22Rv1 (cell line): ENCODE data around the gene WWOX.
"Not testable (repeated sequence)": the region's sequence is repeated elsewhere in the genome, so short reads cannot be mapped to it uniquely, and the experiment has no call there.

Experiments
- H3K27ac ChIP-seq: fragments of 450-650 bp; 2 replicates; pipeline ENCODE4 v1.5.1; 2017
- ZFX ChIP-seq: fragments of 450-650 bp; IDR thresholded peaks from 2 replicates; pipeline ENCODE4 v1.6.1; 2017; ENCODE audit warnings: antibody characterized with exemption, borderline replicate concordance
- TF ChIP-seq, protein P1 (sequence below): fragments of 450-650 bp; IDR thresholded peaks from 2 replicates; pipeline ENCODE4 v1.5.1; 2017; ENCODE audit warnings: mild to moderate bottlenecking

Gene WWOX

DNA sequence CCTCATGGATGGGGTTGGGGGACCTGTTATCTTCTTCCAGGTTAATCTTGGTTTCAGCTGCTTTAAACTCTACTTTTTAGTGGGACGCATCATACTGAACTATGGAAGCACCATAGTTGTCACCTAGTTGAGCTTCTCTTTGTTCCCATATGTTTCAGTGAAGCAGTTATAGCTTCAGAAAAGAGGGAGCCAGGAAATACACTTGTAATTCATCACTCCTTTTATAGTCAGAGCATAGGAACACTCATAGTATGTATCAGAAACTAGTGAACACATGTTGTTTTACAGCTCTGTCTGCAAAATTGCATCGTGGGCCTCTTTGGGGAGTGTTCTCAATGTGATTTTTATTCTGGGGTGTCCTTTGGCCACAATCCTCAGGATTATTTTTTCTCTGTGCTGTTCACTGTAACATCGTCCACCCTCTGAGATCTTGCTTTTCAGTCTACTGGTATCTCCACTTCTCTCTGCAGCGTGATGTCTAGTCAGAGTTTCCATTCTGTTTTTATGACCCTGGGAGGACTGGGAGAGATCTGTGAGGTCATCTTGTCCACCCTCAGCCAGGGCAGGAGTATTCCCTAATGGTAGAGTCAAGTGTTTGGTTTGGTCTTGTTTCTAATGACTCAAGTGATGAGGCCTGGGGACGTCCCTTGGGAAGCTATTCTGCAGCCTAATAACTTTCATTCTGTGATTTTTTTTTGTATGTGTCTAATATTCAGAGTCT is 585.4 kb downstream of the WWOX start:
- no peak overlapping the region for H3K27ac ChIP-seq
- TF ChIP-seq, protein P1, sequence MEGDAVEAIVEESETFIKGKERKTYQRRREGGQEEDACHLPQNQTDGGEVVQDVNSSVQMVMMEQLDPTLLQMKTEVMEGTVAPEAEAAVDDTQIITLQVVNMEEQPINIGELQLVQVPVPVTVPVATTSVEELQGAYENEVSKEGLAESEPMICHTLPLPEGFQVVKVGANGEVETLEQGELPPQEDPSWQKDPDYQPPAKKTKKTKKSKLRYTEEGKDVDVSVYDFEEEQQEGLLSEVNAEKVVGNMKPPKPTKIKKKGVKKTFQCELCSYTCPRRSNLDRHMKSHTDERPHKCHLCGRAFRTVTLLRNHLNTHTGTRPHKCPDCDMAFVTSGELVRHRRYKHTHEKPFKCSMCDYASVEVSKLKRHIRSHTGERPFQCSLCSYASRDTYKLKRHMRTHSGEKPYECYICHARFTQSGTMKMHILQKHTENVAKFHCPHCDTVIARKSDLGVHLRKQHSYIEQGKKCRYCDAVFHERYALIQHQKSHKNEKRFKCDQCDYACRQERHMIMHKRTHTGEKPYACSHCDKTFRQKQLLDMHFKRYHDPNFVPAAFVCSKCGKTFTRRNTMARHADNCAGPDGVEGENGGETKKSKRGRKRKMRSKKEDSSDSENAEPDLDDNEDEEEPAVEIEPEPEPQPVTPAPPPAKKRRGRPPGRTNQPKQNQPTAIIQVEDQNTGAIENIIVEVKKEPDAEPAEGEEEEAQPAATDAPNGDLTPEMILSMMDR = no peak
- no peak for TF ChIP-seq ZFX

DNA sequence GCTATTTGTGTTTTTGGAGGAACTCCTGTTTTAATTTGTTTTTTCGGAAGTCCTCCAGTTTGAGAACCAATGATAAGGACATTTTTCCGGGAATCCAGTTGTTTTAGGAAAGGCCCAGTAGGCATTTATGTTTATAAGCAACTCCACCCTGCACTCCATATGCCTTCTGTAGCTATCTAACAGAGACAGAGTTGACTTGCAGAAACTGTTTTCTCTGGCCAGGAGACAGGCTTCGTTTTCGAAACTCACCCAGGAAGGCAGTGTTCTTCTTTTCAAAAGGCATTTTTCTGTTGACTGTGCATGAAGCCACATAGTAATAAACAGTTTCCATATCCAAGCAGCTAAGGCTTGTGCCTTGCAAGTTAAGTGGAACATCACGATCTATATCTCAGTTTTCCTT is 587.1 kb downstream of the WWOX start:
- no peak for TF ChIP-seq ZFX
- TF ChIP-seq, protein P1 = no peak
- no peak overlapping the region for H3K27ac ChIP-seq

DNA sequence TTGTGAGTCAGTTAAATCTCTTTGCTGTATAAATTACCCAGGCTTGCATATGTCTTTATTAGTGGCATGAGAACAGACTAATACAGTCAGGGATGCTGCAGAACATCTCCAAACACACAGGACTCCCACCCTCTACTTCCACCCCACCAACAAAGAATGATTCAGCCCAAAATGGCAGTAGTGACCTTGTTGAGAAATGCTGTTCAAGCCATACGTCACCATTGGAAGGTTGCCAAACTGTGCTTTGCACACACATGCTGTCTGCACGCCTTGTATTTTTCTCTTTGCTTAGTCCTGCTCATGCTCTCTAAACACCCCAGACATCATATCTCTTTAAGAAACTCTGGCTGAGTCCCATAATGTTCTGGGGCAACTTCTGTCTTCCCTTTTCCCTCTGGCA is 589.6 kb downstream of the WWOX start:
- H3K27ac ChIP-seq = no peak overlapping the region
- TF ChIP-seq, protein P1 = no peak
- TF ChIP-seq ZFX = no peak

DNA sequence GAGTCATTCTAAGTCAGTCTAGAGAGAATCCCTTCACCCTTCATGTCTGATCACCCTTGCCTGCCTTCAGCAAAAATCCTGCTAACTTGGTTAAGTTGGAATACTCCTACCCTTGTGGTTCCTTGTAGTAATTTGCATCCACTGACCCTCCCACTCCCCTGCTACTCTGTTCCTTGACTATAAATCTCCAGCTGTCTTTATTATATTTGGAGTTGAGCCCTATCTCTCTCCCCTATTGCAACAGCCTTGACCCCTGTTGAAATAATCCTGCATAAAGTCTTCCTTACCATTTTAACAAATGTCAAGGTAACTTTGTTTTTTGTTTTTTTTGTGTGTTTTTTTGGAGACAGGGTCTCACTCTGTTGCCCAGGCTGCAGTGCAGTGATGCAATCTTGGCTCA is 590.1 kb downstream of the WWOX start:
- TF ChIP-seq, protein P1 = no peak
- H3K27ac ChIP-seq = no peak overlapping the region

DNA sequence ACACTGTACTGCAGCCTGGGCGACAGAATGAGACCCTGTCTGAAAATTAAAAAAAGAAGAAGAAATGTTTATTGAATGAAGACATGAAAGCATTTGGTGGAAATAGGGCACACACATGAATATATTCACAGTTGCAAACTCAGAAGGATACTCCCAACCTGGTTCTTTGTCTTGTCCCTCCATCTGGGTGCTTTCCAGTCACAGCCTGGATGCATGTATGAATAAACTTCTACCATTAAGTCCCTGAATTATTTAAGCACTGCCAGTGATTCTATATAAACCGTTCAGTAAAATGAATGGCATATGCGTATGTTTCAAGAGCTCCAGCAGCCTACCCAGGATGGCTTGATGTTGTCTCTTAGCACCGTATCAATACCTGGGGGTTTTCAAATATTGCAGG is 591.1 kb downstream of the WWOX start:
- no peak overlapping the region for H3K27ac ChIP-seq
- TF ChIP-seq ZFX = no peak
- TF ChIP-seq, protein P1 = no peak

DNA sequence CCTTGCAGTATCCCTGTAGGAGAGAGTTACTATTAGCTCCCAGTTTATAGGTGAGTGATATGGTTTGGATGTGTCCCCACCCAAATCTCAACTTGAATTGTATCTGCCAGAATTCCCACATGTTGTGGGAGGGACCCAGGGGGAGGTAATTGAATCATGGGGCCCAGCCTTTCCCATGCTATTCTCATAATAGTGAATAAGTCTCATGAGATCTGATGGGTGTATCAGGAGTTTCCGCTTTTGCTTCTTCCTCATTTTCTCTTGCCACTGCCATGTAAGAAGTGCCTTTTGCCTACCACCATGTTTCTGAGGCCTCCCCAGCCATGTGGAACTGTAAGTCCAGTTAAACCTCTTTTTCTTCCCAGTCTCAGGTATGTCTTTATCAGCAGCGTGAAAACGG is 592.3 kb downstream of the WWOX start:
- H3K27ac ChIP-seq = not testable (repeated sequence)

DNA sequence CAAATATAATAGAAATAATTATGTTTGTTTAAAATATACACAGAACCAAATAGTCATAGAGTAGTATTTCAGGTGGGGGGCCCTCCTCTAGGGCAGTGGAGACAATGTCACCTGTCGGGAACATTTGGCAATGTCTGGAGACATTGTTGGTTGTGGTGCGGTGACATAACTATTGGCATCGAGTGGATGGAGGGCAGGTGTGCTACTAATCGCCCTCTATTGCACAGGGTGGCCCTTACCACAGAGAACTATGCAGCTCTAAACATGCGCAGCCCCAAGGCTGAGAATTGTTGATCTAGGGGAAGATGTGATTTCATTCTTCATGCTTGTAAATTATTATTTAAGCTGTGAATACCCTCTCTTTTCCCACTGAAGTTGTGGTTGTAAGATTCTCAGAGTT is 594.0 kb downstream of the WWOX start:
- no peak for TF ChIP-seq ZFX
- TF ChIP-seq, protein P1 = no peak
- no peak overlapping the region for H3K27ac ChIP-seq

DNA sequence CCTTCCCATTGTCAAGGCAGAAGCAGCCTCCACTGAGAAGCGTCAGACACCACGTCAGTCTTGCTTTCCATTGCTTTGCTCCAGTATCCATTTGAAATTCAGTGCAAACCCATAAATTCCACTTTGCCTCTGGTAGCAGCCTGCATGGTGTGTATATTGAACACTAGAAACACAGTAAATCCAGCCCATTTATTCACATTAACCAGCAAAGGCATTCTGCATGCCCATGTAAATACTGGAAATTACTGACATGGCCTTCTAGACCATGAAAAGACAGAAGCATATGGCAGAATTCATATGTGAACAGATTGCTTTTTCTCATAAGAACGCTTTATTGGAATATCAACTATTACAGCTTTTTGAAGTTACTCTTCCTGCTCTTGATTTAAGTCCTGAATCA is 595.0 kb downstream of the WWOX start:
- TF ChIP-seq ZFX = no peak
- TF ChIP-seq, protein P1 = no peak
- H3K27ac ChIP-seq = no peak overlapping the region
